PC-3 (cell line): Measurements from ENCODE around the gene GRIA2. TPM values are rescaled to one million over a fixed set of nuclear protein-coding genes. Genes with fewer than 3 reads are reported as not detected.

ENCODE experiments used
- ATAC-seq: fragments of 200-7000 bp; cut with Tn5 transposase; 2 replicates; pipeline ENCODE4 v1.9.1; 2020; ENCODE audit warnings: mild to moderate bottlenecking, moderate library complexity
- BruUV-seq: library from RNA; stranded (reverse); fragments of 400-500 nt; replicated peaks from 2 replicates; lab custom pipeline; 2021; lab: Mats Ljungman, UMichigan
- CTCF ChIA-PET: fragments of 300-600 bp; sonication (Branson Sonifier 250); formaldehyde crosslinking; loops from one replicate; lab custom pipeline; 2022; ENCODE audit warnings: antibody characterized with exemption; lab: Charles Lee
- POLR2A ChIA-PET: fragments of 300-600 bp; sonication (Branson Sonifier 250); formaldehyde crosslinking; loops from one replicate; lab custom pipeline; 2022; ENCODE audit warnings: antibody characterized with exemption; ENCODE audit not compliant: unreplicated experiment; lab: Charles Lee
- DNase-seq: peaks from one replicate; pipeline ENCODE4 v3.0.0-alpha.2; 2015
- H2AFZ ChIP-seq: fragments of 300-600 bp; sonication (generic); 2 replicates; pipeline ENCODE4 v1.6.0; 2016; ENCODE audit warnings: antibody characterized with exemption, low read length
- H3F3A ChIP-seq: fragments of 300-600 bp; sonication (generic); one replicate; pipeline ENCODE4 v1.6.0; 2017; ENCODE audit warnings: antibody characterized with exemption, low read length, control low read depth, mild to moderate bottlenecking; ENCODE audit not compliant: unreplicated experiment
- H3K27ac ChIP-seq: fragments of 300-600 bp; sonication (generic); 2 replicates; pipeline ENCODE4 v1.5.1; 2016; ENCODE audit warnings: mild to moderate bottlenecking, low read length
- H3K27me3 ChIP-seq: fragments of 300-600 bp; sonication (generic); 2 replicates; pipeline ENCODE4 v1.6.1; 2016; ENCODE audit warnings: low read length, mixed read lengths
- H3K36me3 ChIP-seq: fragments of 300-600 bp; sonication (generic); 2 replicates; pipeline ENCODE4 v1.6.1; 2016; ENCODE audit warnings: low read depth, mixed run types, low read length, mixed read lengths
- H3K4me1 ChIP-seq: fragments of 300-600 bp; sonication (generic); 2 replicates; pipeline ENCODE4 v1.5.1; 2016; ENCODE audit warnings: low read length; ENCODE audit not compliant: insufficient read depth
- H3K4me2 ChIP-seq: fragments of 300-600 bp; sonication (generic); 2 replicates; pipeline ENCODE4 v1.6.0; 2016; ENCODE audit warnings: low read length
- H3K4me3 ChIP-seq: fragments of 300-600 bp; sonication (generic); 2 replicates; pipeline ENCODE4 v1.5.1; 2016; ENCODE audit warnings: mild to moderate bottlenecking, low read length, mixed read lengths
- H3K79me2 ChIP-seq: fragments of 300-600 bp; sonication (generic); 2 replicates; pipeline ENCODE4 v1.6.1; 2017; ENCODE audit warnings: low read length, mixed read lengths
- H3K9ac ChIP-seq: fragments of 300-600 bp; sonication (generic); 2 replicates; pipeline ENCODE4 v1.6.0; 2016; ENCODE audit warnings: mild to moderate bottlenecking, low read length
- H3K9me2 ChIP-seq: fragments of 300-600 bp; sonication (generic); replicated peaks from 2 replicates; pipeline ENCODE4 v1.6.1; 2016; ENCODE audit warnings: mixed run types, low read length, mixed read lengths
- H3K9me3 ChIP-seq: fragments of 300-600 bp; sonication (generic); 2 replicates; pipeline ENCODE4 v1.6.1; 2016; ENCODE audit warnings: low read length, mixed read lengths
- H4K20me1 ChIP-seq: fragments of 300-600 bp; sonication (generic); 2 replicates; pipeline ENCODE4 v1.6.1; 2016; ENCODE audit warnings: low read length, mixed read lengths
- CTCF ChIP-seq: fragments of 300-600 bp; sonication (generic); conservative IDR thresholded peaks from 2 replicates; pipeline ENCODE4 v1.5.1; 2017; ENCODE audit warnings: antibody characterized with exemption, low read depth, mild to moderate bottlenecking, low read length
- EZH2 ChIP-seq: fragments of 300-600 bp; sonication (generic); IDR thresholded peaks from one replicate; pipeline ENCODE4 v1.6.1; 2017; ENCODE audit warnings: antibody characterized with exemption, mild to moderate bottlenecking, low read length; ENCODE audit not compliant: unreplicated experiment
- EZH2phosphoT487 ChIP-seq: fragments of 300-600 bp; sonication (generic); IDR thresholded peaks from 2 replicates; pipeline ENCODE4 v1.6.1; 2018; ENCODE audit warnings: mild to moderate bottlenecking, antibody characterized with exemption, low read length, borderline replicate concordance
- intact Hi-C: fragments of 100-400 bp; cut with micrococcal nuclease; formaldehyde crosslinking; loops from 2 replicates; pipeline ENCODE4 v1.9.0; 2023
- total RNA-seq: library from RNA; depleted of rRNA; stranded (reverse); fragments of >200 nt; gene quantifications from 2 replicates; pipeline ENCODE4 v1.2.3, GENCODE V29; 2014

Gene GRIA2
- total RNA-seq, 1 experiment from 2014 or later: not detected

- ATAC-seq (no peak), DNase-seq (no peak)
- Histone ChIP-seq H3K4me2 (no peak overlapping the region), H2AFZ (no peak overlapping the region), H3K9ac (no peak overlapping the region), H3K9me2 (no peaks in the 10 kb centered on the region), H3K9me3 (no peaks in the 10 kb centered on the region), H3F3A (no peaks in the 10 kb centered on the region), H4K20me1 (no peaks in the 10 kb centered on the region), H3K36me3 (no peaks in the 10 kb centered on the region), H3K27ac (no peak overlapping the region), H3K4me3 (no peak overlapping the region), H3K27me3 (no peaks in the 10 kb centered on the region; the same call in 1 of the 2 replicates), H3K79me2 (no peaks in the 10 kb centered on the region), H3K4me1 (no peaks in the 10 kb centered on the region)
- intact Hi-C loops: loop anchor here (10.0 kb wide), 2 partner anchors 133 to 213 kb away; no protein-coding TSS in a partner anchor
- CTCF ChIA-PET: no interaction called here
- TF ChIP-seq EZH2 (no peak), CTCF (no peak), EZH2phosphoT487 (no peak)
- no TSS peak for BruUV-seq
- POLR2A ChIA-PET: no interaction called here
Observed at GRCh38 chr4:157231525-157231924, 11.0 kb downstream of the GRIA2 start.

GRCh38 chr4:157242871-157243270 is 22.3 kb downstream of the GRIA2 start:
- Histone ChIP-seq H3K9me3 (no peaks in the 10 kb centered on the region), H3K9ac (no peak overlapping the region), H3K4me2 (no peak overlapping the region), H3F3A (no peaks in the 10 kb centered on the region), H3K27ac (no peak overlapping the region), H3K36me3 (no peaks in the 10 kb centered on the region), H3K4me3 (no peak overlapping the region), H4K20me1 (no peaks in the 10 kb centered on the region), H3K27me3 (no peaks in the 10 kb centered on the region), H3K4me1 (no peaks in the 10 kb centered on the region), H2AFZ (no peak overlapping the region), H3K9me2 (no peaks in the 10 kb centered on the region), H3K79me2 (no peaks in the 10 kb centered on the region)
- CTCF ChIA-PET: no interaction called here
- no peak for ATAC-seq
- TF ChIP-seq EZH2: no peak
- DNase-seq: no peak
- POLR2A ChIA-PET: no interaction called here
- intact Hi-C loops: no loop called here
- BruUV-seq: no TSS peak

- Histone ChIP-seq H3K27ac (no peak overlapping the region), H3K9me2 (no peaks in the 10 kb centered on the region), H3K9me3 (no peaks in the 10 kb centered on the region), H3K4me2 (no peak overlapping the region), H3K36me3 (no peaks in the 10 kb centered on the region), H3K9ac (no peak overlapping the region), H3K4me1 (no peaks in the 10 kb centered on the region), H3K79me2 (no peaks in the 10 kb centered on the region), H2AFZ (no peak overlapping the region), H3F3A (no peaks in the 10 kb centered on the region), H3K4me3 (no peak overlapping the region), H3K27me3 (no peaks in the 10 kb centered on the region), H4K20me1 (no peaks in the 10 kb centered on the region)
- no peak for DNase-seq
- ChIA-PET POLR2A (no interaction called here), CTCF (no interaction called here)
- intact Hi-C loops: no loop called here
- ATAC-seq: no peak
- TF ChIP-seq EZH2phosphoT487 (no peak), CTCF (no peak), EZH2 (no peak)
- BruUV-seq: no TSS peak
Observed at GRCh38 chr4:157244348-157244747, 23.8 kb downstream of the GRIA2 start.
